ENCODE measurements around the gene PLD1.

Gene PLD1

GRCh38 chr3:171845481-171846284 is 35.4 kb upstream of the PLD1 start:
- H3K36me3 ChIP-seq (ENCODE audit: insufficient read depth, low read length), result no peaks in the 10 kb centered on the region
- H3K9me3 ChIP-seq (ENCODE audit: insufficient read depth, low read depth, low read length), result no peaks in the 10 kb centered on the region
- no peak overlapping the region for H3K27ac ChIP-seq (ENCODE audit: low read depth, low read length)
- no peak overlapping the region for H3K9ac ChIP-seq (ENCODE audit: low read depth, low read length)
- H3K4me3 ChIP-seq (ENCODE audit: low read length), result no peak overlapping the region
- peaks cover 16% of the 10 kb centered on the region for H3K4me1 ChIP-seq (ENCODE audit: insufficient read depth, low read length)
- 90% methylated on average over 3 of the region's 3 CpGs for WGBS
- H3K27me3 ChIP-seq (ENCODE audit: insufficient read depth, low read length), result no peaks in the 10 kb centered on the region

- no peaks in the 10 kb centered on the region for H3K9me3 ChIP-seq (ENCODE audit: insufficient read depth, low read depth, low read length)
- no peak overlapping the region for H3K4me3 ChIP-seq (ENCODE audit: low read length)
- H3K27me3 ChIP-seq (ENCODE audit: insufficient read depth, low read length), result no peaks in the 10 kb centered on the region
- WGBS, result 82% methylated on average over 1 of the region's 2 CpGs
- H3K27ac ChIP-seq (ENCODE audit: low read depth, low read length), result no peak overlapping the region
- H3K4me1 ChIP-seq (ENCODE audit: insufficient read depth, low read length), result peaks cover 20% of the 10 kb centered on the region
- no peak overlapping the region for H3K9ac ChIP-seq (ENCODE audit: low read depth, low read length)
- H3K36me3 ChIP-seq (ENCODE audit: insufficient read depth, low read length), result no peaks in the 10 kb centered on the region
Measured at GRCh38 chr3:171844873-171845272, 34.6 kb upstream of the PLD1 start.

GRCh38 chr3:171842864-171843518 is 32.7 kb upstream of the PLD1 start, which contains the start of gene TMEM212:
Gene TMEM212 (plus strand): TSS chr3:171843349. CDS start chr3:171843384, 35 bp downstream.
- Histone ChIP-seq H3K9ac (ENCODE audit: low read depth, low read length) (no peak within 1 kb of the TSS), H3K4me1 (ENCODE audit: insufficient read depth, low read length) (peaks cover 27% of the 10 kb centered on the region), H3K4me3 (ENCODE audit: low read length) (no peak within 1 kb of the TSS), H3K9me3 (ENCODE audit: insufficient read depth, low read depth, low read length) (no peaks in the 10 kb centered on the region), H3K36me3 (ENCODE audit: insufficient read depth, low read length) (no peaks in the 10 kb centered on the region), H3K27me3 (ENCODE audit: insufficient read depth, low read length) (no peaks in the 10 kb centered on the region), H3K27ac (ENCODE audit: low read depth, low read length) (no peak within 1 kb of the TSS)
- WGBS, result 92% methylated on average over 5 of the region's 5 CpGs

- Histone ChIP-seq H3K27me3 (ENCODE audit: insufficient read depth, low read length) (no peaks in the 10 kb centered on the region), H3K27ac (ENCODE audit: low read depth, low read length) (no peak overlapping the region), H3K4me1 (ENCODE audit: insufficient read depth, low read length) (peaks cover 27% of the 10 kb centered on the region), H3K36me3 (ENCODE audit: insufficient read depth, low read length) (no peaks in the 10 kb centered on the region), H3K9ac (ENCODE audit: low read depth, low read length) (no peak overlapping the region), H3K4me3 (ENCODE audit: low read length) (no peak overlapping the region), H3K9me3 (ENCODE audit: insufficient read depth, low read depth, low read length) (no peaks in the 10 kb centered on the region)
- WGBS, result 88% methylated on average over 1 of the region's 1 CpG
Measured at GRCh38 chr3:171841620-171842000, 31.3 kb upstream of the PLD1 start.

GRCh38 chr3:171840811-171841619 is 30.7 kb upstream of the PLD1 start:
- H3K4me3 ChIP-seq (ENCODE audit: low read length), result no peak overlapping the region
- peaks cover 27% of the 10 kb centered on the region for H3K4me1 ChIP-seq (ENCODE audit: insufficient read depth, low read length)
- 73% methylated on average over 6 of the region's 6 CpGs for WGBS
- H3K27me3 ChIP-seq (ENCODE audit: insufficient read depth, low read length), result no peaks in the 10 kb centered on the region
- H3K9me3 ChIP-seq (ENCODE audit: insufficient read depth, low read depth, low read length), result no peaks in the 10 kb centered on the region
- no peak overlapping the region for H3K9ac ChIP-seq (ENCODE audit: low read depth, low read length)
- no peaks in the 10 kb centered on the region for H3K36me3 ChIP-seq (ENCODE audit: insufficient read depth, low read length)
- no peak overlapping the region for H3K27ac ChIP-seq (ENCODE audit: low read depth, low read length)

GRCh38 chr3:171840445-171840810 is 30.1 kb upstream of the PLD1 start:
- no peaks in the 10 kb centered on the region for H3K27me3 ChIP-seq (ENCODE audit: insufficient read depth, low read length)
- no peak overlapping the region for H3K27ac ChIP-seq (ENCODE audit: low read depth, low read length)
- H3K9me3 ChIP-seq (ENCODE audit: insufficient read depth, low read depth, low read length), result no peaks in the 10 kb centered on the region
- H3K4me3 ChIP-seq (ENCODE audit: low read length), result no peak overlapping the region
- H3K4me1 ChIP-seq (ENCODE audit: insufficient read depth, low read length), result peaks cover 27% of the 10 kb centered on the region
- H3K36me3 ChIP-seq (ENCODE audit: insufficient read depth, low read length), result no peaks in the 10 kb centered on the region
- H3K9ac ChIP-seq (ENCODE audit: low read depth, low read length), result no peak overlapping the region
- WGBS, result 89% methylated on average over 2 of the region's 2 CpGs

- H3K9ac ChIP-seq (ENCODE audit: low read depth, low read length), result no peak overlapping the region
- 96% methylated on average over 2 of the region's 2 CpGs for WGBS
- H3K27ac ChIP-seq (ENCODE audit: low read depth, low read length), result no peak overlapping the region
Measured at GRCh38 chr3:171839270-171839669, 29.0 kb upstream of the PLD1 start.

GRCh38 chr3:171838218-171838720 is 28.0 kb upstream of the PLD1 start:
- no peak overlapping the region for H3K4me3 ChIP-seq (ENCODE audit: low read length)
- H3K36me3 ChIP-seq (ENCODE audit: insufficient read depth, low read length), result no peaks in the 10 kb centered on the region
- no peak overlapping the region for H3K9ac ChIP-seq (ENCODE audit: low read depth, low read length)
- no peaks in the 10 kb centered on the region for H3K27me3 ChIP-seq (ENCODE audit: insufficient read depth, low read length)
- 58% methylated on average over 6 of the region's 6 CpGs for WGBS
- H3K9me3 ChIP-seq (ENCODE audit: insufficient read depth, low read depth, low read length), result no peaks in the 10 kb centered on the region
- 0 out of 2 replicates have a peak overlapping the region, but pooled peaks have one; percentile 1 for H3K27ac ChIP-seq (ENCODE audit: low read depth, low read length)
- H3K4me1 ChIP-seq (ENCODE audit: insufficient read depth, low read length), result peaks cover 25% of the 10 kb centered on the region

More at GRCh38 chr3:171839270-171839669, 29.0 kb upstream of the PLD1 start:
- Histone ChIP-seq H3K36me3 (ENCODE audit: insufficient read depth, low read length) (no peaks in the 10 kb centered on the region), H3K27me3 (ENCODE audit: insufficient read depth, low read length) (no peaks in the 10 kb centered on the region), H3K4me1 (ENCODE audit: insufficient read depth, low read length) (peaks cover 27% of the 10 kb centered on the region), H3K4me3 (ENCODE audit: low read length) (no peak overlapping the region), H3K9me3 (ENCODE audit: insufficient read depth, low read depth, low read length) (no peaks in the 10 kb centered on the region)

- no peak overlapping the region for H3K9ac ChIP-seq (ENCODE audit: low read depth, low read length)
- H3K36me3 ChIP-seq (ENCODE audit: insufficient read depth, low read length), result no peaks in the 10 kb centered on the region
- H3K9me3 ChIP-seq (ENCODE audit: insufficient read depth, low read depth, low read length), result no peaks in the 10 kb centered on the region
- H3K27ac ChIP-seq (ENCODE audit: low read depth, low read length), result no peak overlapping the region
- no peaks in the 10 kb centered on the region for H3K27me3 ChIP-seq (ENCODE audit: insufficient read depth, low read length)
- H3K4me1 ChIP-seq (ENCODE audit: insufficient read depth, low read length), result peaks cover 20% of the 10 kb centered on the region
- H3K4me3 ChIP-seq (ENCODE audit: low read length), result no peak overlapping the region
Measured at GRCh38 chr3:171837698-171838097, 27.4 kb upstream of the PLD1 start.

- 96% methylated on average over 3 of the region's 3 CpGs for WGBS
- no peak overlapping the region for H3K9ac ChIP-seq (ENCODE audit: low read depth, low read length)
- H3K9me3 ChIP-seq (ENCODE audit: insufficient read depth, low read depth, low read length), result no peaks in the 10 kb centered on the region
- no peaks in the 10 kb centered on the region for H3K36me3 ChIP-seq (ENCODE audit: insufficient read depth, low read length)
- no peak overlapping the region for H3K4me3 ChIP-seq (ENCODE audit: low read length)
- H3K27ac ChIP-seq (ENCODE audit: low read depth, low read length), result no peak overlapping the region
- peaks cover 18% of the 10 kb centered on the region for H3K4me1 ChIP-seq (ENCODE audit: insufficient read depth, low read length)
- H3K27me3 ChIP-seq (ENCODE audit: insufficient read depth, low read length), result no peaks in the 10 kb centered on the region
Measured at GRCh38 chr3:171836855-171837254, 26.6 kb upstream of the PLD1 start.

GRCh38 chr3:171835613-171836012 is 25.3 kb upstream of the PLD1 start:
- no peaks in the 10 kb centered on the region for H3K36me3 ChIP-seq (ENCODE audit: insufficient read depth, low read length)
- no peaks in the 10 kb centered on the region for H3K9me3 ChIP-seq (ENCODE audit: insufficient read depth, low read depth, low read length)
- no peak overlapping the region for H3K4me3 ChIP-seq (ENCODE audit: low read length)
- no peak overlapping the region for H3K9ac ChIP-seq (ENCODE audit: low read depth, low read length)
- no peaks in the 10 kb centered on the region for H3K27me3 ChIP-seq (ENCODE audit: insufficient read depth, low read length)
- 92% methylated on average over 2 of the region's 2 CpGs for WGBS
- peaks cover 10% of the 10 kb centered on the region for H3K4me1 ChIP-seq (ENCODE audit: insufficient read depth, low read length)
- no peak overlapping the region for H3K27ac ChIP-seq (ENCODE audit: low read depth, low read length)

Data from HUES64 (cell line).